Lower lobe of right lung (tissue), 2 donors: ENCODE data around the gene DGKB. TPM values are rescaled to one million over a fixed set of nuclear protein-coding genes. Genes with fewer than 3 reads are reported as not detected.

ENCODE experiments used
- ATAC-seq, 2 donors: fragments of 200-7000 bp; cut with Tn5 transposase; one replicate each; pipeline ENCODE4 v1.9.1; 2020 to 2022; ENCODE audit warnings: mild to moderate bottlenecking in 2 of 2, moderate library complexity in 2 of 2
- DNase-seq: peaks from one replicate; pipeline ENCODE4 v3.0.0-alpha.2; 2020
- H3K27ac ChIP-seq: fragments of 200-600 bp; one replicate; pipeline ENCODE4 v1.8.0; 2022
- H3K27me3 ChIP-seq: fragments of 200-600 bp; one replicate; pipeline ENCODE4 v1.8.0; 2022; ENCODE audit warnings: low read depth
- H3K36me3 ChIP-seq: fragments of 200-600 bp; one replicate; pipeline ENCODE4 v1.8.0; 2022; ENCODE audit warnings: mild to moderate bottlenecking
- H3K4me1 ChIP-seq: fragments of 200-600 bp; one replicate; pipeline ENCODE4 v1.8.0; 2022
- H3K4me3 ChIP-seq: fragments of 200-600 bp; one replicate; pipeline ENCODE4 v1.8.0; 2022; ENCODE audit warnings: mild to moderate bottlenecking
- H3K9me3 ChIP-seq: fragments of 200-600 bp; one replicate; pipeline ENCODE4 v1.8.0; 2022
- intact Hi-C: fragments of 100-400 bp; cut with DNase I; formaldehyde crosslinking; loops from one replicate; pipeline ENCODE4 v1.11.0; 2022
- total RNA-seq: library from RNA; stranded (reverse); fragmentation: NEBNext Ultra II Directional; extraction: Animal tissue kit (Norgen Biotek cat#: 25700); gene quantifications from one replicate; pipeline ENCODE4 v1.2.1, GENCODE V29; 2021
- TF ChIP-seq, protein P1 (sequence below): fragments of 200-600 bp; IDR thresholded peaks from one replicate; pipeline ENCODE4 v1.8.0; 2022; ENCODE audit warnings: antibody characterized with exemption, mild to moderate bottlenecking
- donor health status: DM: no; HTN: yes; CAD: no; lungs with severe emphysema.

The DGKB gene
- total RNA-seq, 1 donor from 2014 or later, result 0.09 TPM

- H3K36me3 ChIP-seq, result no peaks in the 10 kb centered on the region
- H3K27me3 ChIP-seq, result no peaks in the 10 kb centered on the region
- TF ChIP-seq, protein P1, sequence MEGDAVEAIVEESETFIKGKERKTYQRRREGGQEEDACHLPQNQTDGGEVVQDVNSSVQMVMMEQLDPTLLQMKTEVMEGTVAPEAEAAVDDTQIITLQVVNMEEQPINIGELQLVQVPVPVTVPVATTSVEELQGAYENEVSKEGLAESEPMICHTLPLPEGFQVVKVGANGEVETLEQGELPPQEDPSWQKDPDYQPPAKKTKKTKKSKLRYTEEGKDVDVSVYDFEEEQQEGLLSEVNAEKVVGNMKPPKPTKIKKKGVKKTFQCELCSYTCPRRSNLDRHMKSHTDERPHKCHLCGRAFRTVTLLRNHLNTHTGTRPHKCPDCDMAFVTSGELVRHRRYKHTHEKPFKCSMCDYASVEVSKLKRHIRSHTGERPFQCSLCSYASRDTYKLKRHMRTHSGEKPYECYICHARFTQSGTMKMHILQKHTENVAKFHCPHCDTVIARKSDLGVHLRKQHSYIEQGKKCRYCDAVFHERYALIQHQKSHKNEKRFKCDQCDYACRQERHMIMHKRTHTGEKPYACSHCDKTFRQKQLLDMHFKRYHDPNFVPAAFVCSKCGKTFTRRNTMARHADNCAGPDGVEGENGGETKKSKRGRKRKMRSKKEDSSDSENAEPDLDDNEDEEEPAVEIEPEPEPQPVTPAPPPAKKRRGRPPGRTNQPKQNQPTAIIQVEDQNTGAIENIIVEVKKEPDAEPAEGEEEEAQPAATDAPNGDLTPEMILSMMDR, result no peak
Measured at GRCh38 chr7:14400271-14400670, 502.3 kb downstream of the DGKB start.

DNA sequence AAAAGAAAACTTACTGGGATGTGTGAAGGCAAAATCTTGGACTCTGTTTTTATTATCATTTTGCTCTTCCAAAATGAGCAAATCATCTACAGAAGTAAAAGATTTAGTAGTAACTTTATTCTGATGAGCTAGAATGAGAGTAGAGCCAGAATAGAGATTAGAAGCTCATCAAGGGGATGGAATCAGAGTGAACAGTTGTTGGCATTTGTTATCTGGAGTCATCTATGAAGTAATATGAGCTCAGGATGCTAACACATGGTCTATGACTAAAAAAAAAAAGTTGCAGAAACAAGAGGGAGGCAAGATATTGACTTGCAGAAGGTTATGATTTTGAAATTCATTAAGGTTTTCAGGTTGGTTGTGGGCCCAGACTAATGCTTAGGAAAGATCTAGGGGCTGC is 504.0 kb downstream of the DGKB start:
- TF ChIP-seq, protein P1, result no peak
- intact Hi-C loops, result no loop called here

More at GRCh38 chr7:14400271-14400670, 502.3 kb downstream of the DGKB start:
- no peak for DNase-seq
- Histone ChIP-seq H3K27ac (no peak overlapping the region), H3K9me3 (no peaks in the 10 kb centered on the region), H3K4me3 (no peak overlapping the region), H3K4me1 (no peaks in the 10 kb centered on the region)
- intact Hi-C loops, result no loop called here
- ATAC-seq, result no peak

DNA sequence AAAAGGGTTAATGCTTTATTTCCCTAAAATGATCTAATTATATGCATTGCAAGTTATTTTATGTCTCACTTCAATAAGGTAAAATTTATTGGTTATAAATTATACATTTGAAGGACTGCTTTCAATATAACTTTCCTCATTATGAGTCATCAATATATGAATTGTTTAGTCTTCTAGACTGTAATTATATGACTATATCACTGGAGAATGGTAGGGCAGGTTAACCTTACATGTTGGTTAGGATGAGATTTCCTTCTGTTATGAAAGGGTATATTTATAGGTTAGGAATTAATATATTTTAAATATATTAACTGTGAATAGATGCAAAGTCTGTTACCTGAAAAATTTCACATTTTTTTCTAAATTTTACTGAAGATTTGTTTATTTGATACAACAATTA is 506.7 kb downstream of the DGKB start:
- H3K27ac ChIP-seq, result no peak overlapping the region
- no peaks in the 10 kb centered on the region for H3K9me3 ChIP-seq
- H3K36me3 ChIP-seq, result no peaks in the 10 kb centered on the region
- ATAC-seq (no peak), DNase-seq (no peak)
- H3K4me3 ChIP-seq, result no peak overlapping the region
- TF ChIP-seq, protein P1, result no peak
- H3K27me3 ChIP-seq, result no peaks in the 10 kb centered on the region
- H3K4me1 ChIP-seq, result no peaks in the 10 kb centered on the region
- intact Hi-C loops, result no loop called here

More for the DNA sequence above, 504.0 kb downstream of the DGKB start:
- H3K27me3 ChIP-seq, result no peaks in the 10 kb centered on the region
- no peaks in the 10 kb centered on the region for H3K9me3 ChIP-seq
- no peak overlapping the region for H3K4me3 ChIP-seq
- no peak overlapping the region for H3K27ac ChIP-seq
- DNase-seq (no peak), ATAC-seq (no peak)
- no peaks in the 10 kb centered on the region for H3K36me3 ChIP-seq
- H3K4me1 ChIP-seq, result no peaks in the 10 kb centered on the region

DNA sequence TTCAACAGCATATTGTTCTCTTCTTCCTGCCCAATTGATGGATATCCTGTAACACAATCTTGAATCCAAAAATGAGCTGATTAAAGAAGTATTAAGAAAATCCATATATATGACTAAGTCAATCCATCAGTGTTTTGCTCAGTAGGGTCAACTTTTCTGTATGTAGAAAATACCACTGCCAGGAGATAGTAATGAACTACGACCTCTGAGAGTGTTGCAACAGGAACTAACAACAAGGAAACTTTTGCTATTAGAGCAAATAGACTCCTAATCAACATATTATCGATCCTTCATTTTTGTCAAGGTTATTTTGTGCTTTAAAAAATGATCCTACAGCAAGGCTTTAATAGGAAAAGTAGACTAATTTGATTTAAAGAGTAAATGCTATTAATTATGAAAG is 507.8 kb downstream of the DGKB start:
- no peaks in the 10 kb centered on the region for H3K4me1 ChIP-seq
- H3K27me3 ChIP-seq, result no peaks in the 10 kb centered on the region
- no peaks in the 10 kb centered on the region for H3K9me3 ChIP-seq
- H3K27ac ChIP-seq, result no peak overlapping the region
- H3K36me3 ChIP-seq, result no peaks in the 10 kb centered on the region
- TF ChIP-seq, protein P1, result no peak
- no peak overlapping the region for H3K4me3 ChIP-seq
- ATAC-seq (no peak), DNase-seq (no peak)
- intact Hi-C loops, result no loop called here

DNA sequence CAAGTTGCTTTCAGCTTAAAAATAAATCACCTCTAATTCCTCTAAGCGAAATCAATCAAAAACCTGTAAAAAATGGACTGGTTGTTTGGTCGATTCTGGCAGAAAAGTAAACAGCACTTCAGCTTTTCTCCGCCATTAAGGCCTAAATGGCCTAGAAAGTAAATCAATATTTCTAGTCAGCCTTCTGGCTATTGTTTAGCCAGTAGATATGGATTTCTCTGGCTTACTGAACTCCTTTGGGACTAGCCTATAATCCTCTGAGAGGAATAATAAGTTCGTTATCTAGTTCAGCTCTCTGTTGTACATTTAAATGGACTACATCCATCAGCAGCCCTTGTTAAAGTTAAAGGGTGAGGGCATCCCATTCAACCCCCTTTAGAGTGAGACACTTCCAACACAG is 513.0 kb downstream of the DGKB start:
- Histone ChIP-seq H3K36me3 (no peaks in the 10 kb centered on the region), H3K4me1 (no peaks in the 10 kb centered on the region), H3K4me3 (no peak overlapping the region), H3K27me3 (no peaks in the 10 kb centered on the region), H3K9me3 (no peaks in the 10 kb centered on the region), H3K27ac (no peak overlapping the region)
- ATAC-seq (no peak), DNase-seq (no peak)
- TF ChIP-seq, protein P1, result no peak
- intact Hi-C loops, result no loop called here

DNA sequence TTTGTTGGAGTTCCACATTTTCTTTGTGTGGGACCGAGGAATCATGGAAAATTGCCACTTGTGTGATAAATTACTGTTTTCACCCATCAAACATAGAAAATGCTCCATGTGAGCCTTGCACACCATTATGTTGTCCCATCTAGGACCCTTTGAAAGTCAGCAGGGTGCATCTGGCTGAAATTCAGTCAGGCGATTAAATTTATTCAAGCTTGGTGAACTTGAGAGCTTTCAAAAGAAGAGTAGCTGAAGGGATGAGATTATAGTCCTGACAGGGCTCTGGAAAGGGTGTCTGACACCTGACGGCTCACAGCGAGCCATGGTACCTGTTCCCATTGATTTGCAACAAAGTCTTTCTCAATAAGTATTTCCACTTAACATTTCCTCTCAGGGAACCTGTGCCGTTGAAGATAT is 513.4 kb downstream of the DGKB start:
- intact Hi-C loops, result no loop called here
- Histone ChIP-seq H3K4me3 (no peak overlapping the region), H3K27ac (no peak overlapping the region), H3K36me3 (no peaks in the 10 kb centered on the region), H3K4me1 (no peaks in the 10 kb centered on the region), H3K9me3 (no peaks in the 10 kb centered on the region), H3K27me3 (no peaks in the 10 kb centered on the region)
- ATAC-seq (no peak), DNase-seq (no peak)
- TF ChIP-seq, protein P1, result no peak
